VCaP (cell line): ENCODE measurements around the gene NEK6.

Source experiments
- H3K27ac ChIP-seq: fragments of 450-650 bp; 2 replicates; pipeline ENCODE4 v1.5.1; 2017
- CTCF ChIP-seq: fragments of 450-650 bp; conservative IDR thresholded peaks from 2 replicates; pipeline ENCODE4 v1.5.1; 2017; ENCODE audit warnings: mild to moderate bottlenecking, moderate library complexity

The NEK6 gene

GRCh38 chr9:124321935-124322334 lies 64.2 kb downstream of the NEK6 start:
- TF ChIP-seq CTCF = no peak
- no peak overlapping the region for H3K27ac ChIP-seq

- H3K27ac ChIP-seq = no peak overlapping the region
- TF ChIP-seq CTCF = no peak
Measured at GRCh38 chr9:124322618-124323432, 65.1 kb downstream of the NEK6 start.

GRCh38 chr9:124323904-124324303 lies 66.2 kb downstream of the NEK6 start:
- no peak overlapping the region for H3K27ac ChIP-seq
- no peak for TF ChIP-seq CTCF

- no peak for TF ChIP-seq CTCF
- no peak overlapping the region for H3K27ac ChIP-seq
Measured at GRCh38 chr9:124325816-124326215, 68.1 kb downstream of the NEK6 start.

GRCh38 chr9:124326378-124326777 lies 68.6 kb downstream of the NEK6 start:
- no peak for TF ChIP-seq CTCF
- no peak overlapping the region for H3K27ac ChIP-seq

- no peak for TF ChIP-seq CTCF
- no peak overlapping the region for H3K27ac ChIP-seq
Measured at GRCh38 chr9:124327491-124327890, 69.7 kb downstream of the NEK6 start.

GRCh38 chr9:124328285-124328684 lies 70.5 kb downstream of the NEK6 start:
- TF ChIP-seq CTCF = no peak
- no peak overlapping the region for H3K27ac ChIP-seq
